HG03432 (cell line): Measurements from ENCODE around the gene LCOR.

ENCODE experiments used
- ATAC-seq: cut with Tn5 transposase; IDR thresholded peaks from one replicate; pipeline ENCODE4 v1.9.1; 2021; ENCODE audit warnings: mild to moderate bottlenecking, moderate library complexity; ENCODE audit not compliant: unreplicated experiment

LCOR gene

GRCh38 chr10:97006364-97006763, 174.3 kb downstream of the LCOR start:
- no peak for ATAC-seq

GRCh38 chr10:97007417-97007816, 175.3 kb downstream of the LCOR start:
- no peak for ATAC-seq

- ATAC-seq, result no peak
These were observed 178.7 kb downstream of the LCOR start for GRCh38 chr10:97010695-97011206.

- no peak for ATAC-seq
These were observed 179.3 kb downstream of the LCOR start for GRCh38 chr10:97011397-97011796.

GRCh38 chr10:97012470-97012869, 180.4 kb downstream of the LCOR start:
- no peak for ATAC-seq

- ATAC-seq, result no peak
These were observed 181.5 kb downstream of the LCOR start for GRCh38 chr10:97013568-97013967.

- ATAC-seq, result no peak
These were observed 181.9 kb downstream of the LCOR start for GRCh38 chr10:97013983-97014382.

GRCh38 chr10:97015240-97015639, 183.1 kb downstream of the LCOR start:
- no peak for ATAC-seq

GRCh38 chr10:97016728-97017473, 184.8 kb downstream of the LCOR start:
- ATAC-seq, result peak; percentile 76

- no peak for ATAC-seq
These were observed 185.4 kb downstream of the LCOR start for GRCh38 chr10:97017474-97017903.

GRCh38 chr10:97018251-97019212, 186.4 kb downstream of the LCOR start:
- no peak for ATAC-seq

- ATAC-seq, result no peak
These were observed 187.2 kb downstream of the LCOR start for GRCh38 chr10:97019213-97019844.

- ATAC-seq, result no peak
These were observed 188.6 kb downstream of the LCOR start for GRCh38 chr10:97020452-97021400.

- ATAC-seq, result no peak
These were observed 190.5 kb downstream of the LCOR start for GRCh38 chr10:97022616-97023015.

- ATAC-seq, result no peak
These were observed 191.5 kb downstream of the LCOR start for GRCh38 chr10:97023401-97024167.

GRCh38 chr10:97024168-97025073, 192.3 kb downstream of the LCOR start:
- no peak for ATAC-seq

GRCh38 chr10:97025613-97026242, 193.6 kb downstream of the LCOR start:
- ATAC-seq, result no peak
